BE2C (cell line): ENCODE results near the gene UVSSA.
"Not testable (repeated sequence)": the region's sequence is repeated elsewhere in the genome, so short reads cannot be mapped to it uniquely, and the experiment has no call there.

Experiments
- DNase-seq: peaks from one replicate; pipeline ENCODE4 v3.0.0-alpha.2; 2020
- H3K27me3 ChIP-seq: fragments of 250-450 bp; sonication (Bioruptor Pico); 2 replicates; pipeline ENCODE4 v1.5.1; 2020; ENCODE audit warnings: mild to moderate bottlenecking
- H3K36me3 ChIP-seq: fragments of 250-450 bp; sonication (Bioruptor Pico); 2 replicates; pipeline ENCODE4 v1.5.1; 2020; ENCODE audit warnings: mild to moderate bottlenecking
- H3K4me1 ChIP-seq: fragments of 250-450 bp; sonication (Bioruptor Pico); 2 replicates; pipeline ENCODE4 v1.5.1; 2020
- H3K4me3 ChIP-seq: 2 replicates; pipeline ENCODE4 v1.5.1; 2011; ENCODE audit warnings: low read depth, low read length
- H3K9me3 ChIP-seq: fragments of 250-450 bp; sonication (Bioruptor Pico); 2 replicates; pipeline ENCODE4 v1.5.1; 2020
- CTCF ChIP-seq: IDR thresholded peaks from 2 replicates; pipeline ENCODE4 v1.5.1; 2012; ENCODE audit warnings: mild to moderate bottlenecking, low read depth, low read length

UVSSA gene

GRCh38 chr4:1321486-1321885 is 25.5 kb upstream of the UVSSA start:
- Histone ChIP-seq H3K9me3 (no peaks in the 10 kb centered on the region), H3K4me3 (no peak overlapping the region), H3K36me3 (peaks cover 48% of the 10 kb centered on the region), H3K4me1 (no peaks in the 10 kb centered on the region), H3K27me3 (no peaks in the 10 kb centered on the region)
- TF ChIP-seq CTCF = no peak
- DNase-seq = no peak

GRCh38 chr4:1321946-1322650 is 24.9 kb upstream of the UVSSA start:
- Histone ChIP-seq H3K27me3 (no peaks in the 10 kb centered on the region), H3K4me3 (no peak overlapping the region), H3K9me3 (no peaks in the 10 kb centered on the region), H3K36me3 (peaks cover 49% of the 10 kb centered on the region), H3K4me1 (no peaks in the 10 kb centered on the region)
- DNase-seq = no peak
- TF ChIP-seq CTCF = no peak

- no peak for TF ChIP-seq CTCF
- Histone ChIP-seq H3K27me3 (no peaks in the 10 kb centered on the region), H3K9me3 (no peaks in the 10 kb centered on the region), H3K4me1 (no peaks in the 10 kb centered on the region), H3K36me3 (peaks cover 50% of the 10 kb centered on the region), H3K4me3 (no peak overlapping the region)
- no peak for DNase-seq
These were observed 23.8 kb upstream of the UVSSA start for GRCh38 chr4:1323280-1323634.

- Histone ChIP-seq H3K4me1 (no peaks in the 10 kb centered on the region), H3K4me3 (no peak overlapping the region), H3K36me3 (peaks cover 50% of the 10 kb centered on the region), H3K27me3 (no peaks in the 10 kb centered on the region), H3K9me3 (no peaks in the 10 kb centered on the region)
- TF ChIP-seq CTCF = no peak
- no peak for DNase-seq
These were observed 23.2 kb upstream of the UVSSA start for GRCh38 chr4:1323635-1324442.

GRCh38 chr4:1324443-1325175 is 22.4 kb upstream of the UVSSA start:
- not testable (repeated sequence) for DNase-seq

GRCh38 chr4:1325176-1325480 is 21.9 kb upstream of the UVSSA start:
- peaks cover 53% of the 10 kb centered on the region for H3K36me3 ChIP-seq
- H3K27me3 ChIP-seq = no peaks in the 10 kb centered on the region
- no peak for DNase-seq
- no peak overlapping the region for H3K4me3 ChIP-seq
- no peaks in the 10 kb centered on the region for H3K4me1 ChIP-seq
- H3K9me3 ChIP-seq = no peaks in the 10 kb centered on the region
- no peak for TF ChIP-seq CTCF

More at GRCh38 chr4:1324443-1325175, 22.4 kb upstream of the UVSSA start:
- not testable (repeated sequence) for H3K4me3 ChIP-seq, H3K27me3 ChIP-seq, H3K9me3 ChIP-seq, H3K4me1 ChIP-seq
- H3K36me3 ChIP-seq = peaks cover 53% of the 10 kb centered on the region
